Hematopoietic multipotent progenitor cell treated with erythropoietin and hydrocortisone succinate and interleukin-3 and kit ligand, for 8 days (in vitro differentiated cells): ENCODE results near the gene BRD8.
"Not testable (repeated sequence)": the region's sequence is repeated elsewhere in the genome, so short reads cannot be mapped to it uniquely, and the experiment has no call there.

Source experiments
- DNase-seq: peaks from one replicate; pipeline ENCODE4 v3.0.0-alpha.2; 2015

Gene BRD8

GRCh38 chr5:138155977-138156376 is 22.5 kb downstream of the BRD8 start:
- not testable (repeated sequence) for DNase-seq

- DNase-seq, result no peak
Observed at GRCh38 chr5:138149530-138149929, 28.9 kb downstream of the BRD8 start.

GRCh38 chr5:138148811-138149210 is 29.6 kb downstream of the BRD8 start:
- DNase-seq, result peak; percentile 19

GRCh38 chr5:138143578-138143977 is 34.9 kb downstream of the BRD8 start:
- not testable (repeated sequence) for DNase-seq

GRCh38 chr5:138141734-138142133 is 36.7 kb downstream of the BRD8 start:
- no peak for DNase-seq

GRCh38 chr5:138140268-138140667 is 38.2 kb downstream of the BRD8 start:
- DNase-seq, result no peak

GRCh38 chr5:138139781-138140090 is 38.7 kb downstream of the BRD8 start:
- DNase-seq, result no peak

GRCh38 chr5:138138949-138139780 is 39.3 kb downstream of the BRD8 start, which contains the start of gene NME5:
Gene NME5, minus strand, starts transcription at chr5:138139428. Its CDS starts 648 bp downstream, at chr5:138138780.
- peak; percentile 44 for DNase-seq

- DNase-seq, result no peak
Observed at GRCh38 chr5:138132543-138132942, 45.9 kb downstream of the BRD8 start.

- DNase-seq, result no peak
Observed at GRCh38 chr5:138129347-138129746, 49.1 kb downstream of the BRD8 start.

GRCh38 chr5:138128334-138128733 is 50.1 kb downstream of the BRD8 start:
- DNase-seq, result no peak

GRCh38 chr5:138115254-138115653 is 63.2 kb downstream of the BRD8 start:
- DNase-seq, result no peak

GRCh38 chr5:138111937-138112336 is 66.5 kb downstream of the BRD8 start:
- DNase-seq, result no peak

- DNase-seq, result no peak
Observed at GRCh38 chr5:138111181-138111580, 67.2 kb downstream of the BRD8 start.

- DNase-seq, result no peak
Observed at GRCh38 chr5:138110266-138110963, 68.0 kb downstream of the BRD8 start.

- no peak for DNase-seq
Observed at GRCh38 chr5:138109463-138110265, 68.8 kb downstream of the BRD8 start.

GRCh38 chr5:138107213-138107612 is 71.2 kb downstream of the BRD8 start:
- no peak for DNase-seq

GRCh38 chr5:138105709-138106108 is 72.7 kb downstream of the BRD8 start:
- no peak for DNase-seq

GRCh38 chr5:138103319-138103637 is 75.2 kb downstream of the BRD8 start:
- no peak for DNase-seq

- DNase-seq, result no peak
Observed at GRCh38 chr5:138102454-138103318, 75.7 kb downstream of the BRD8 start.

- no peak for DNase-seq
Observed at GRCh38 chr5:138096997-138097828, 81.2 kb downstream of the BRD8 start.

GRCh38 chr5:138096363-138096762 is 82.1 kb downstream of the BRD8 start:
- DNase-seq, result no peak
